Globus pallidus (tissue), 1 donor: ENCODE measurements around the gene CCDC51.
A peak's percentile ranks its signal among the peaks of the same experiment; 100 is the strongest.

ENCODE experiments used
- DNase-seq: peaks from one replicate; pipeline ENCODE4 v3.0.0-alpha.2; 2015; ENCODE audit warnings: low spot score

The CCDC51 gene

DNA sequence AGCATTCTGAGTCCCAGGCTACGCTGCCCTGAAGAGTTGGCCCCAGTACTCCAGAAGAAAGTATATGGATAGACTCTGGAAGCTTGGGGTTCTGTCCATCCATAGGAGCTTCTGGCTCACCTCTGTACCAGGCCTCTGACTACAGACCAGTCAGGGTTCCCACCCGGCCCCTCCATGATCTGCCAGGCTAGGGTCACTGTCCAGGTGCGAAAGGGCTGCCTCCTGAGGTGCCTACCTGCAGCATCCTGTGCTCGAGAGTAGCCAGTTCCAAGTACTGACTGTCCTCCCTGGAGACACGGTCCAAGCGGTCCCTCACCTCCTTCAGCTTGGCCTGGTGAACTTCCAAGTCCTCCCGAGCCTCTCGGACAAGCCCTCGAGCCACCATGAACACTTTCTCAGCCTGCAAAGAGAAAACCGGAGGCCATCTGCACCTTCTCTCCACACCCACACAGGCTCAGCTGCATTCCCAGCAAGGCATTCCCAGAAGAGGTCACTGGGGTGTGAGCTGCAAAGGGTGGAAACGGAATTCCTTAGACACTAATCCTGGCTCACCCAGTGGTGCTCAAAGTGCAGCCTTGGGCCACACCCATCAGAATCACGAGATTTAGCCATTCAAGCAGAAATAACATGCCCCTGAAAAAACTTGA lies 6.3 kb downstream of the CCDC51 start:
- DNase-seq: no peak

DNA sequence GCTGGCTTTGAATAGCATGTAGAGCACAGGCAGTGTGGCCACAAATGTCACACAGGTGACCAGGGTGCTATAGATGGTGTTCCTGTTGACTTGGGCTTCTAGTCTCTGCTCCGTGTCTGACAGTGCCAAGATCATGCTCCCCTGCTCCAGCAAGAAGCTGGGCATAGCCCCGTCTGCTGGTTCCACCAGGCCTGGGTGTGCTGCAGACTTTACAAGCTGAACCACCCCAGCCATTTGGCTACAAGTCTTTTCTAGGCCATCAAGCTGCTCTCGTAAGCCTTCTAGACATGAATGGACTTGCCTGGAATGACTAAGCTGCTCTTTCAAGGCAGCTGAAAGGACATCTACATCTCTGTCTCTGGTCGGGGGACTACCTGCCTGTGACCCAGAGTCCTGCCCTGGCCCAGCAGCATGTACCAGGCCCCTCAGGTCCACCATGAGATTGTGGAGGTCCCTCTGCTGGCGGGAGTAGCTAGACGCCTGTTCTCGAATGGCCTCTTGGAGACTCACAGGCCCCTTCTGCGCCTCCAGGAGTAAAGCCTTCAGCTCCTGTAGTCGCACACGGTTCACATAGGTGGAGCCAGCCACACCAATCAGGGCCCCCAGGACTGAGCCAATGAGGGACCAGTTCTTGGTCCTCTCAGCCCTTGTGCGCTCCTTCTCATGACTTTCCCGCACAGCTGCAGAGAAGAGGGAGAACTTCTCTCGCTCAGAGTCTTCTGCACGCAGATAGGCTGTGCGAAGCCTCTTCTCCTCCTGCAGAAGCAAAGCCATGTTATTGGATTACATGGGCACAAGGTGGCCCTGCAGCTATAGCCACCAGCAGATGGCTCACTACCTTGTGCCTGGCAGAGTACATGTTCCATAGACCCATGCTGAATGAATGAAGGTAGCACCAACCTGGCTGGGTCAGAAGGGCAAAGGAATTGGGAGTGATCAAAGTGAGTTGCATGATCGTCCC lies 7.2 kb downstream of the CCDC51 start:
- no peak for DNase-seq

DNA sequence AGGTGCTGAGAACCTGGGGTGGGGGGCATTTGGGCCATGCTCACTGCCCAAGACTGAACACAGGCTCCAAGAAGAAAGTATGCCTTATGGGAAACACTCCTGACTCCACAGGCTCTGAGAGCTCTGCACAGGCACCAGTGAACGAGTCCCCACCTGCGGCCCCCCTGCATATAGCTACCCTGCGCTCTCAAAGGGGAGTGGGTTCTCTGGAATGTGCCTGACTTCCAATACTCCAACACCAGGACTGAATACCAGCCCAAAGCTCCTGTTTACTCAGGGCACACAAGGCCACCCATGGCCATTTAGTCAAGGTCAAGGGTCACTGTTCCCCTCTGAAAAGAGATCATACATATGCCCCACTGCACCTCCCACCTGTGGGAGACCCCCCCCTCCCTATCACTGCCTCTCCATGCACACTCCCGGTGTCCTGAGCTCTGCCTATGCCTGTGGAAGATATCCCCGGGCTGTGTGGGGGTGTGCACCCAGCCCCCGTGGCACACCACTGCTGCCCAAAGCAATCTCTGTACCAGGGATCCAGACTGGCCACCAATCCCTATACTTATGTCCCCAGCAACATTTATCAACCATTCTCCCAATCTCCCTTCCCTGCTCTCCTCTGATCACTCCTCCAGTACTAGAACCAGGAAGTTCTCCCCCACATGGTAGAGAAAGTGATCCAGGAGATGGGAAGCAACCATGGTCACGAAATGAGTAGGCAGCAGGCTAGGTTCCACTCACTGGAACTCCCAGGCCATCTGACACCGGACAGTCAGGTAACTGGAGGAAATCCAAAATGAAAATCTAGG lies 8.5 kb downstream of the CCDC51 start:
- no peak for DNase-seq

DNA sequence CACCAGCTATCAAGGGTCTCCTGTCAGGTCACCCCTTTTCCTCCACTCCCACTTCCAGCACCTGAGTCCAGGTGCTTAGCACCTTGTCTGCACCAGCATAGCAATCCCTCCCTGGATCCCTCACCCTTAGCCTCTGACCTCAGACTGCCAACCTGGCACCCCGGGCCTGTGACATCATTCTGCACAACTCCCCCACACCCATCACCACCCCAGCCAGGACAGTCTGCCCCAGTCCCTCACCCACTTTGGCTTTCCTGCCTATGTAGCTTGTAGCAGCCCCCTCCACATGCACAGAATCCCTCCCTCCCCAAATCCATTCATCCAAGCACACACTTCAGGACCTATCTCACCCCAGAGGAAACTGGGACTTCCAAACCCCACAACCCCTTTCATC lies 9.2 kb downstream of the CCDC51 start:
- DNase-seq: no peak

DNA sequence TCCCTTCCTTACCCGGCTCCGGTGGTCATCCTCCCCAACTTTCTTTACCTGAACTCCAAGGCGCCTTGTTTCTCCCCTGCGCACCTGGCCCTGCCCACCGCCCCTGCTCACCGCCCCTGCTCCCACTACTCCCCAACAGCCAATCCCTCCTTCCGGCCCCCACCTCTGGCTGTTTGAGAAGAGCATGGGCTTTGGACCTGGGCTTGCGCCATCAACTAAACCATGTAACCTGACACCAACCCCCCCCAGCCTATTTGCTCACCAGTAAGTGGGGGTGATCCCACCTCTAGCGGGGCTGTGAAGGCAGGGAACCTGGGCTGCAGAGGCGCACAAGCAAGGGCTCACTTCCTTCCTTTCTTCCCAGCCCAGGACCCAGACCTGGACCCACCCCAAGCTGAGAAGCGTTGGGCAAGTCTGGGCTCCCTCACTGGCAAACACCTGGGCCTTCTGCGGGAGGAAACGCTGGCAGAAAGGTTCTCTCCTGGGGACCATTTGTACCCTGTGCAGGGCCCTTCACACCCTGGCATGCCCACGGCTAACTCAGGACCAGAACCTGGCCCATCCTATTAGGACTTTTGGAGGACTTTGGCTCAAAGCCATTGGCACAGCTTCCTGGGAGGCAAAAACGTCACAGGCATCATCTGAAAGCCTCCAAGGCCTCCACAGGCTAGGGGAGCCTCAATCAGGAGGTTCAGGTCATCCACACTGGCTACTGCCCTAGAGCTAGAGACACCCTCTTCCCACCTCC lies 9.8 kb downstream of the CCDC51 start, which contains the start of gene PLXNB1:
Gene PLXNB1, minus strand, starts transcription at position 127 of the 748 bp plus-strand sequence. CDS start 5,475 bp downstream, outside the sequence.
- DNase-seq: no peak

DNA sequence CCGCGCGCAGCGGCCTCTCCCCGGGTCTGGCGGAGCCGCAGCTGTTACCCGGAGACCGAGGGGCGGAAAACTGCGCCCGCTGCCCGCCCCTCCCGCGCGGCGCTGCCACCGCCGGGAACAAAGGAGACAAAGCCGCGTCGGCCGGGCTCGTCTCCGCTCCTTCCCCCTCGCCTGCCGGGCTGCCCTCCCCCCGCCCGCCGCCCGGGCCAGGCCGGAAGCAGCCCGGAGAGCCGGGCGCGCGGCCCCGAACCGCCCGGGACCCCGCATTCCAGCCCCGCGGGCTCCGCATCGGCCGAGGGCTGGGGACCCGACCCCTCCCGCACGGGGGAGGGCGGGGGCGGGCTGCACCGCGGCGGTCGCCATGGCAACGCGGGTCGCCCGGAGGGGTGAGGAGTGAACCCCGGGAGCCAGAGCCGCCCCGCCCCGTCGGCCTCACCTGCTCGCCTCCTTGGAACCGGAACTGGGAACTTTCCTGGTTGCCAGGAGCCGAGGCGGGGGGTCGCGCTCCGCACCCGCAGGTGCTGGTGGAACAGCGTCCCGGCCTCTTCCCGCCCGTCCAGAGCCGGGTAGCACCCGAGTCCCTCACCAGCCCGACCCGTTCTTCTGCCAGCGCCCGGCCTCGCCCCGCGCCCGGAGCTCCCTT lies 10.5 kb downstream of the CCDC51 start:
- DNase-seq: peak; percentile 84

DNA sequence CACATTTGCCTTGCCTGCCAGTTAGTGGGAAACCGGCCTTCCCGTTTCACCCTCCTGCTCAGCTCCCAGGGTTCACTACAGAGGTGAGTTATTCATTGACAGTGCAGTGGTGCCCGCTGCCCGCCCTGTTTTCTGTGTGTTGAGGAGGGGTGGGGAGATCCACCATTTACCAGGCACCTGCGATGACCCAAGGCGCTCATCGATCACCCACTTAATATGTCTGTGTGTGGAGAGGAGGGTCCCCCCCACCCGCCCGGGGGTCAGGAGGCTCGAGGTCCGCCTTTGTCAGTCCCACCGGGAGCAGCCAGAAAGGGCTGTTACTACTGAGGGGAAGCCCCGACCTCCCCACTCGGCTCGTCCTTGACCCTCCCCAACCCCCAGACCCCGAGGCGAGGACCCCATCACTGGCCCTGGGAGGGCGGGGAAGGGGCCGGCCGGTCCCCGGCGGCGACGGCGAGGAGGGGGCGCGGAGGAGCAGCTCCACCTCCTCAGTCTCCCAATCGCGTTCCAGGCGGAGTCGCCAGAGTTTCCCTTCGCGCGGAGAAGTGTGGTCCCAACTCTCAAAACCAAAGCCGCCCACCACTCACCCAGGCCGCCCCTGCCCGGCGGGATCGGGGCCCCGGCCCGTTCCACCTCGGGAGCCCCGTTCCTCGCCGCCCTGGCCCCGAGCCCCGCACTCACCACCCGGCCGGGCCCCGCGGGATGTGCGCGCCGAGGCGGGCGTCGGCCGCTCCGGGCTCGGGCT lies 11.2 kb downstream of the CCDC51 start:
- peak; percentile 40 for DNase-seq

DNA sequence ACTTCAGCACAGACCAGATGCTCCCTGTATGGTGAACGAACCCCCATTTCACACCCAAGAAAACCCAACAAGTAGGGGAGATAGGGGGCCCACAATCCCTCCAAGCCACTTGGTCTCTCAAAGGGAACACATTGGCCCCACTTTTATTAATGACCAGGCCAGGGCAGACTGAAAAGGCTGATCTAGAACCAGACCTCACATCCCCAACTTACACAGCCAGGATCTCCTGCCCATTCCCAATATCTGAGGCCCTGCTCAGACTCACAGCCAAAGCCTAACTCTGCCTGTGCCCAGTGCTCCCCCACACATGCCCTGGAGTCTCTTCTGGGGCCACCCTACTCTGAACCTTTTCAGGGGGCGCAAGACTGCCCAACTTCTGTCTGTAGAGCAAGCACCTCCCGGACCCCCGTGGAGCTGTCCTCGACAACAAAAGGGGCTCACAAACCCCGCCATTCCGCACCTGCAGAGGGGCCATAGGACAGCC lies 11.8 kb downstream of the CCDC51 start:
- peak; percentile 41 for DNase-seq

DNA sequence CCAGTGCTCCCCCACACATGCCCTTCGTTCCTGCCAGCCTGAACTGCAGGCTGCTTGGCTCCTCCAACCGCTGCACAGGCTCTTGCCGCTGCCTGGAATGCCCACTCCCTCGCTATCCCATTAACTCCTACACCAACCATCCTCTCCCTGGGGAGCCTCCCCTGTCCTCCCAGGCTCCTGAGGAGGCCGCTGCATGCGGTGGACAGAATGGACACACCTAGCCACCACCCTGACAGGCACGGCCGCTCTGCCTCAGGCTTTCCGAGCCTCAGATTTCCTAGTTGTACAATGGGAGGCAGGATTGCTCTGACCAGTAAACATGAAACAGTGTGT lies 12.3 kb downstream of the CCDC51 start:
- DNase-seq: peak; percentile 72

DNA sequence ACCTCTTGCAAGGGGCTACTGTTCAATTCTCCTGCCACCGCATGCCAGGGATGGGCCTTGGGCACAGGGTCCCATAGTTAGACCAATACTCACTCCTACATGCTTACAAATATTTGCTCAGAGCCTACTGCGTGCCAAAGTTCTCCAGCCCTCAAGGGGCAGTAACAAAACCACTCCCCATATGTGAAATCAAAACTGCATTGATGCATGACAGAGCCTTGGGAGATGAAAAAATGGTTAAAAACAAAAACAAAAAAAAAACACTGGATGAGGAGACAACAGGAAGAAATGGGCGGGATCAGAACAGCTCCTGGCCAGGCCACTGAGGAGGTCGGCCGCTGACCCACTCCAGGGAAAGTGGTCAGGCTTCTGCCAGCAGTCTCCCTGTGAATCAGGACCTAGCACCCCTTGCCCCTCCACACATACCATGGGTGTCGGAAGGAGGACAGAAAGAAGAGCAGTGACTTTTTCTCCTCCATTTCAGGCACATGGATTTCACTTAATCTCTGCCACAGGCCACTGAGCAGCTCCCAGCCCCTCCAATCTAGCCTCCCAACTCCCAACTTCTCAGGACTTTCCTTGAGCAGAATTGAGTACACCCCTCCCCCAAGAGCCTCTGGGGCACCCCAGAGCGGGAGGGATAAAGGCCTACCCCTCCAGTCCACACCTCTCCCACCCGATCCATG lies 12.8 kb downstream of the CCDC51 start:
- DNase-seq: no peak

DNA sequence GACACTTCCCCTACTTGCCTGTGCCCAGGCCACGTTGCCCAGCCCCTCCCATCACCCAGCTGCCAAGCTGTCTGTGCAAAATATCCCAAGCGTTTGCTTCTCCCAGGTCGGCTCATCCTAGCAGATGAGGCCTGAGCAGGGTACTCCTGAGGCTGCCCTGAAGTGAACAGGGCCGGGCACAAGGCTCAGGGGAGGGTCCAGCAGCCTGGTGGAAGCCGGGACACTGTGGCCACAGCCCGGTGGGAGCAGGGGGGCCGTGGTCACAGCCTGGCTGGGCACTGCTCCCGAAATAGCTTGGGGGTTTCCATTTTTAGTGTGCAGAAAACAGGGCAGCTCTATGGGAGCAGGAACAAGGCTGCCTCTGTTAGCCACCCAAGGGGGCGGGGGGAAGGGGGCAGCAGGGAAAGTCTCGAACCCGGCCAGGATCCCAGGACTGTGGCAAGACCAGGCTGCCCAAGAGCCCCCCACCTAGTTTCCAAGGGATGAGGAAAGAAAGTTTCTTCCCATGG lies 13.5 kb downstream of the CCDC51 start:
- DNase-seq: peak; percentile 98

DNA sequence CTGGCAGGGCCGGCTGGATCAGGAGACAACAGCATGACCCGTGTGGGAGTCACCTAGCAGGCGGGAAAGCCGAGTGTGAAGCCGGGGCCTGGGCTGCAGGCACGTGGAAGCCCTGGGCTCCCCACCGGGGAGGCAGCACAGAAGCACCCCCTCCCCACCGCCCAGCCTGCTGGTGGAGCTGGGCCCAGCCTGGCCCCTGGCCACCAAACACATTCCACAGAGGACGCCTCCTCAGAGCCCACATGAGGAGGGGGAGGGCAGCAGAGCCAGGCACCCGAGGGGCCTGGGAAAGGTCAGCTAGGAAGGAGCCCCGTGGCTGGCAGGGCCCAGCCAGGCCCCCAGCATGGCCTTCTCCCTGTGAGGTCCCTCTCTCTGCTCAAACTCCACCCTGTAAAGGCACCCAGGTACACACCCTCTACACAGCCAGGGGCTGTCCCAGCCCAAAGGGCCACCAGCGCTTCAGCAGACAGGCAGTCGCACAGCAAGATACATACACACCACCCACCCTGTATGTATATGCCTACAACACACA lies 14.6 kb downstream of the CCDC51 start:
- DNase-seq: peak; percentile 80

DNA sequence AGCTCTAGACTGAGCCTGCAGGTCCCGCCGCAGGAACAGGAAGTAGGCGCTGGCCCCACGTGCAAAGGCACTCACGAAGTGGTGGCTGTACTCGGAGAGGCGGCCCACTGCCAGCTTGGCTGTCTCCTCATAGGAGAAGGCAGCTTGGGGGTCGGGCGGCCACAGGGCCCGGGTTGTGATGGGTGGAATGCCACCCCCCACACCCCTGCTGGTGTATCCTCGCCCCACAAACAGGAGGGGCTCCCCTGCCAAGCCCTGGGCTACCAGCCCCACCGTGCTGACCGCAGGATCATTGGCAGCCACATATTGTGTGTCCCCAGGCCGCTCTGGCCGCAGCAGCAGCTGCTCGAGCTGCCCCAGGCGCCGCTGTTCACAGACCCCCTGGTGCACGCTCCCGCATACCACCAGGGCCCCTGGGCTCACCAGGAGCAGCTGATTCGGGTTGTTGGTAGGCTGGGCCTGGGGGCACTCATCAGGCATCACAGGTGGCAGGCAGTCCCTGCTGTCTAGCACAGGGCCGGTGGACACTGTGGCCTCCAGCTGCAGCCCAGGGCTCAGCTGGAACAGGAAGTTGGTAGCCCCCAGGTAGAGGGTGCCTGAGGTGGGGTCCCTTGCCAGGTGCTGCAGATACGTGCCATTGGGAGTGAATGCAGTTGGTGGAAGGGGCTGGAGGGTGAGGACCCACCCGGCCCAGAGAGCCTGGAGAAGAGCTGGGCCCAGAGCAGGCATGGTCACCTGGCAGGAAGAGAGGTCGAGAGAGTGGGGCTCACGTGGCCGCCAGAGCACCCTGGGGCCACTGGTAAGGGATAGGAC lies 15.8 kb downstream of the CCDC51 start:
- no peak for DNase-seq

DNA sequence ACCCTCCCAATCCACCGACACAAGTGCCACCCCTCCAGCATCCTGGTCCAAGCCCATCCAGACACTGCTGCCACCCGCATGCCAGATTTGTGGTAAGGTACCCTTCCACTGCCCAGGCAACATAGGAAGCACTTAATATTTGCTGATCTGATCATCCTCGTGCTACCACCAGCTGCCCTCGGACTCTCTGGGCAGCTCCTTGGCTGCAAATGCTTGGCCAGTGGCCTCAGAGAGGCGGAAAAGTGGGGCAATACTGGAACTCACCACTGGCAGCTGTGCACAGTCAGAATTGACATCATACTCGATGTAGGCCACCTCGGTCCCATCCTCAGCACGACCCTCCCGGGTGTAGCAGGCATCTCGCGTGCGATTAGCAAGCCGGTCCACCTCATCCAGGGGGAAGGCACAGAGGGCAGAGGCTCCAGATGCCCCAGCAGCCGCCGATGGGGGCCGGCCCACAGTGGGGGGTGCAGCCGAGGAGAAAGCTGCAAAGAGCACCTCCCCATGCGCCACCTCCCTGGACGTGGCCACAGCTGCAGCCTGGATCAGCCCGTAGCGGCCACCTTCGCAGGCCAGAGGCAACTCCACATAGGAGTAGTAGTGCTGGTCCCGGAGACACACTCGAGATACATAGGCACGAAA lies 16.6 kb downstream of the CCDC51 start:
- DNase-seq: peak; percentile 78

DNA sequence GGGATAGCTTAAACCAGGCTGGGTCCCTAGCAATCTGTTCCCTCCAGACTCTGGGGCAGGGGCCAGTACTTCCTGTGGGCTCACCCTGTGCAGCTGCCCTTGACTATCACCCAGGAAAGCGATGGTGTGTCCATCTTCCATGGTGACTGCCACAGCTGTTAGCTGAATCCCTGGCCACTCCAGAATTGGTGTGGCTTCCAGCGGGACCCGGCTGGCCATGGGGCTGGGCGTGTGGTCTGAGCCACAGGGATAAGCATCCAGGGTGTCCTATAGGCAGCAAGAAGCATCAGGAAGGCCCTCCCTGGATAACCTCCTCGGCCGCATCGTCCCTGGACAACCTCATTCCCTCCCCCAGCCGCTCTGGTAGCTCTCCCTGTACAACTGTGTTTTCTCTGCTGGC lies 17.2 kb downstream of the CCDC51 start:
- DNase-seq: no peak

DNA sequence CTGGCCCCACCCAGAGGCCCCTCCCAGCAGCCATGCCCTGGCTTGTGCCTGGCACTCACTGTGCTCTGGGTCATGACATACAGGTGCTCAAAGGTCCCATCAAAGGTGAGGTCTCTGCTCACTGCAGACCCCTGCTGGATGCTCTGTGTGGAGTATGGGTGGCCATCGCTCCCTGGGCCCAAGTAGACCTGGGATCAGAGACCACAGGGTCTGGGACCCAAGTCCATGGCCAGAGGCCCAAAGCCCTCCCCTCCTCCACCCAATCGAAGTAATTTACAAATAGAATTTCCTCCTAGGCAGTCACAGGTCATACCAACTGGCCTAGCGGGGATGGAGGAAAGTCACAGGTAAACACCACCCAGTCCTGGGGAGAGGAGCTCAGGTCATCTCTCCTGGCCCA lies 17.6 kb downstream of the CCDC51 start:
- no peak for DNase-seq

DNA sequence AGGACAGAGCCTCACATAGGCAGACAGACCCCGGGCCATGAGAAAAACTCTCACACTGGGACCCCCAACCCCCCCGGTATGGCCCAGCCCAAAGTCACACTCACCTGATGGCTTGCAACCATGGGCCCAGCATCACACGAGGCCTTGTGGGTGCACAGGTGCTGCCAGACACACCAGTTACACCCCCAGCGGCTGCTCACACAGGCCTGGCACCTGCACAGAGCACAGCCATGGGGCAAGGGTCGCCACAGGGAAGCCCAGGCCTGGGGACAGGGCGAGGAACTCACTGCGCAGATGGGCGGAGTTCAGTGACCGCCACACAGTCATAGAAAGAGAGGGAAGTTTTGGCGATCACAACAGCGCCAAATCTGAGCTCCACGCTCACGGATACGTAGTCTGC lies 19.4 kb downstream of the CCDC51 start:
- DNase-seq: no peak

DNA sequence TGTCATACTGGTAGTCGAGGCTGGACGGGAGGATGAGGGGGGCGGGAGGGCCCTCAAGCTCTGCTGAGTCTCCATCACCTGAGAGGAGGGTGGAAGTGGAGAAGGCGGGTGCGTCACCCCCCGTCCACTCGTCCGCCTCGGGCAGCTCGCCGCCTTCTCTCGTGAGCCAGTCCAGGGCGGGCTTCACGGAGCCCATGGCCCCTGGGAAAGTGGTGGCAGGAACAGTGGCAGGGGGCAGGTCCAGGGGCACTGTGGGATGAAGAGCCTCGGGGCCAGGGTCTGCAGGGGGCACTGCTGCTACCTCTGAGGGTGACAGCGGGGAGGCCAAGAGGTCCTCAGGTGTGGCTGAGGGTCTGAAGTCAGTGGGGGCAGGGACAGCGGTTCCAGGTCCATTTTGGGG lies 20.3 kb downstream of the CCDC51 start:
- no peak for DNase-seq
